ENCODE data around the gene GXYLT1.
"Not testable (repeated sequence)": the region's sequence is repeated elsewhere in the genome, so short reads cannot be mapped to it uniquely, and the experiment has no call there.

The GXYLT1 gene, protein sequence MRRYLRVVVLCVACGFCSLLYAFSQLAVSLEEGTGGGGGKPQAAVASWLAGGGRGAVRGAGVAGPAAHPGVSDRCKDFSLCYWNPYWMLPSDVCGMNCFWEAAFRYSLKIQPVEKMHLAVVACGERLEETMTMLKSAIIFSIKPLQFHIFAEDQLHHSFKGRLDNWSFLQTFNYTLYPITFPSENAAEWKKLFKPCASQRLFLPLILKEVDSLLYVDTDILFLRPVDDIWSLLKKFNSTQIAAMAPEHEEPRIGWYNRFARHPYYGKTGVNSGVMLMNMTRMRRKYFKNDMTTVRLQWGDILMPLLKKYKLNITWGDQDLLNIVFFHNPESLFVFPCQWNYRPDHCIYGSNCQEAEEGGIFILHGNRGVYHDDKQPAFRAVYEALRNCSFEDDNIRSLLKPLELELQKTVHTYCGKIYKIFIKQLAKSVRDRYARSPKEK

DNA sequence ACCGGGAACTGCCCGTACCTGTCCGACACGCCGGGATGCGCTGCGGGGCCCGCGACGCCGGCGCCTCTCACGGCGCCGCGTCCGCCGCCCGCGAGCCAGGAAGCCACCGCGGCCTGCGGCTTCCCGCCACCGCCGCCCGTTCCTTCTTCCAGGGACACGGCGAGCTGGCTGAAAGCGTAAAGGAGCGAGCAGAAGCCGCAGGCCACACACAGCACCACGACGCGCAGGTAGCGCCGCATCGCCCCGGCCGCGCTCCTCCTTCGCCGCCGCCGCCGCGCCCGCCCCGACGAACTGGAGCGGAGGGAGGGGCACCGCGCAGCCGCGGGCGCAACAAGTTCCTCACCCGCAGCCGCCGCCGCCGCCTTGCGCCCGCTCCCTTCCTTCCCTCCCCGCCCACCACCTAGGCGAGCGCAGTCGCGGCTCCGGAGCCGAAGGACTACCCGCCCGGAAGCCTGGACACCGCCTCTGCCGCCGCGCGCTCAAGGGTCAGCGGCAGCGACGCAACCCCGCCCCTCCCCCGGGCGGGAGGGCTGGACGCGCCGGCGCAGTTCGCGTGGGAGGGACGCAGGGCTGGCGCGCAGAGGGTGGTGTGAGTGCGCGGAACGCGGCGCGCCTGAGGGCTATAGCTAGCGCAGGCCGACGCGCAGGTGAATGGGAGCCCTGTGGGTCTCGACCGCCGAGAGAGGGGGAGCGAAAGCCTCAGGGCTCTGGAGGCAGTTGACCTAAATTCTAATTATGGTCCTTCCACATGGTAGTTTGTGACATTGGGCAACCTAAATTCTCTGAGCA lies at the start of gene GXYLT1:
GXYLT1 (minus strand) TSS at position 467 of the 789 bp plus-strand sequence; CDS start at position 239, 228 bp downstream.
- peak; percentile 64 for DNase-seq (ENCODE audit: low read depth)

GRCh38 chr12:42192686-42193085 lies 48.0 kb upstream of the GXYLT1 start:
- no peak for DNase-seq (ENCODE audit: low read depth)

- no peak for DNase-seq (ENCODE audit: low read depth)
Measured at GRCh38 chr12:42192258-42192657, 47.6 kb upstream of the GXYLT1 start.

DNA sequence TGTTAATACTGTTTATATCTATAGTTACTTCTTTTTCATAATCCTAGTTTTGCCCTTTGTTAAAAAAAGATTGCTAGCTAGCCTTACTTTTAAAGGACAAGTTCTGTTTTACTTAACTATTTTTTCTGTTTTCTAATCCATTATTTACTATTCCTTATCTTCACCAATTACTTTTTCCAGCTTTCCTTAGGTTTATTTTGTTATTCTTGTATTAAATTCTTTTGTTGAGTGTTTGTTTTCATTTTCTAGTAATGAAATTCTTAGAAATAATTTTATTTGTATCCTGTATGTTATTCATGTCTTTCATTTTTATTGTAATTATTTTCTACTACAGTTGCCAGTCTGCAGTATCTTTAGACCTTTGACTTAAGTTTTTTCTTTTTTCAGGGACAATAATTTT lies 45.7 kb upstream of the GXYLT1 start:
- no peak for DNase-seq (ENCODE audit: low read depth)

DNA sequence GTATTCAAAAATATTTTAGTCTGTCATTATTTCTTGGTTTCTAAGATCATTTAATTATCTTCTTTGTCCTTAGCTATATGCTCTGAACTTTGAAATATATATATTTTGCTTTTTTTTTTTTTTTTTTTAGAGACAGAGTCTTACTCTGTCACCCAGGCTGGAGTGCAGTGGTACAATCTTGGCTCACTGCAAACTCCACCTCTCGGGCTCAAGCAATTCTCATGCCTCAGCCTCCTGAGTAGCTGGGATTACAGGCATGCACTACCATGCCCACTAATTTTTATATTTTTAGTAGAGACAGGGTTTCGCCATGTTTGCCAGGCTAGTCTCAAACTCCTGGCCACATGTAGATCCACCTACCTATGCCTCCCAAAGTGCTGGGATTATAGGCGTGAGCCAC lies 43.6 kb upstream of the GXYLT1 start:
- DNase-seq (ENCODE audit: low read depth): not testable (repeated sequence)

DNA sequence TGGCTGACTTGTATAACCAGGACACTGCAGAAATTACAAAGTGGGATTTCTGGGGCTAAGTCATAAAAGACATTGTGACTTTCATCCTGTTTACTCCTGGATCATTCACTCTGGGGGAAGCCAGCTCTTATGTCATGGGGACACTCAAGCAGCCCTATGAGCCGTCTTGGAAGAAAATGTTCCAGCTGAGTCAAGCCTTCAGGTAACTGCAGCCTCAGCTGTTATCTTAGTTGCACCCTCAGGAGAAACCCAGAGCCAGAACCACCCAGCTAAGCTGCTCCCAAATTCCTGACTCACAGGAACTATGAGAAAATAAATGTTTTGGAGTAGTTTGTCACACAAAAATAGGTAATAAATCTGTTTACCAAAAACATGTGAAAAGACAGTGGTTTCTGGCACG lies 43.1 kb upstream of the GXYLT1 start:
- DNase-seq (ENCODE audit: low read depth): no peak

DNA sequence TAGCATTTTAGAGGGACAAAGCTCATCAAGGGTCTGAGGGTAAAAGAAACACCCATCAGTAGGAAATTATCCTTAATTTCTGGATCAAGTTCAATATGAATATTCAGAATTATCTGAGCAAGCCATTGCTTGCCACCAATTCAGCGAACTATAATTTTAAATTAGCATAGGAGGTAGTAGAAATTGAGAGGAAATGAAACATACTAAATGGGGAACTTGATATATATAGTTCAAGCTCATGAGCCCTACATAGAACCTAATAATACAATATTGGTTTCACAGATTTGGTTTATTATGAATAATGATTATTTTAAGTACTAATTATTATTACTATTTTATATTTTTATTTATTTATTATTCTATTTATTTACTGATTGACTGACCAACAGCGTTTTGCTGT lies 42.1 kb upstream of the GXYLT1 start:
- DNase-seq (ENCODE audit: low read depth): no peak

DNA sequence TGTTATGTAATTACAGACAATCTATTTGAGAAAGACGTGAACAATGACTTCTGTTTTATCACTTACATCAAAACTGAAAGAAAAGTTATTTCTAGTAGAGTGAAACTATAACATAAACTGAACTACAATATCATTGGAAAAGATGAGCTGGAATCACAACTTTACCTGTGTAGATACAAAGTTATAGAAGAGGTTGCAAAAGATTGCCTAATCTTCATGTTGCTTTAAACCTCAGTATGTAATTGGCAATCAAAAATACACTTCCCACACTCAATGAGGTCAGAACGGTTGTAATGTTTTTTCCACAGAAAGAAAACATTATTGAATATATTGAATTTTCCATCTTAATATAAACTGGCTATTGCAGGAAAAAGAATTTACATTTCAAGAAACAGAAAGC lies 37.7 kb upstream of the GXYLT1 start:
- no peak for DNase-seq (ENCODE audit: low read depth)

GRCh38 chr12:42180990-42181596 lies 36.4 kb upstream of the GXYLT1 start:
- DNase-seq (ENCODE audit: low read depth): no peak

GRCh38 chr12:42178101-42178500 lies 33.4 kb upstream of the GXYLT1 start:
- DNase-seq (ENCODE audit: low read depth): no peak

- no peak for DNase-seq (ENCODE audit: low read depth)
Measured at GRCh38 chr12:42174978-42175377, 30.3 kb upstream of the GXYLT1 start.

DNA sequence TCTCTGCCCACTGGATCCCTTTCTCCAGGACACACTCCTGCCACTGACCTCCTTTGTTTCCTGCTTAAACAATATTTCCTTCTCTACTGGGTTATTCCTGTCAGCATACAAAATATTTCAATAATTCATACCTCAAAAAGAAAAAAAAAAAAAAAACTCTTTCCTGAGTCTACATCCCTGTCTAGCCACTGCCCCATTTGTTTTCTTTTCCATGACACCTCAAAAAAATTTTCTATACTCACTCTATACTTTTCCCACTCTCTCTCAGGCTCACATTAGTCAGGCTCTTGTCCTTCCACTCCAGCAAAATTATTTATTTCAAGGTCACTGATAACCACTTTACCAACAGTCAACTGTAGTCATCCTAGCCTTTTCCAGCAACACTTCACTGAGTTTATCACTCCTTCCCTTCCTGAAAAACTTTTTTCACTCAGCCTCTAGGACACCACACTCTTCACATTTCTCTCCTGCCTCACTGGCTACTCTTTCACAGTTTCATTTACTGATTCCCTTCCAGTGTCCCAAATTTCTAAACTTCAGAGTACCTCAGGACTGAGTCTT lies 29.4 kb upstream of the GXYLT1 start:
- DNase-seq (ENCODE audit: low read depth): no peak

- no peak for DNase-seq (ENCODE audit: low read depth)
Measured at GRCh38 chr12:42172441-42173210, 28.0 kb upstream of the GXYLT1 start.

GRCh38 chr12:42167711-42168110 lies 23.0 kb upstream of the GXYLT1 start:
- DNase-seq (ENCODE audit: low read depth): no peak

- peak; percentile 44 for DNase-seq (ENCODE audit: low read depth)
Measured at GRCh38 chr12:42166501-42166900, 21.8 kb upstream of the GXYLT1 start.

GRCh38 chr12:42163913-42164312 lies 19.2 kb upstream of the GXYLT1 start:
- no peak for DNase-seq (ENCODE audit: low read depth)

DNA sequence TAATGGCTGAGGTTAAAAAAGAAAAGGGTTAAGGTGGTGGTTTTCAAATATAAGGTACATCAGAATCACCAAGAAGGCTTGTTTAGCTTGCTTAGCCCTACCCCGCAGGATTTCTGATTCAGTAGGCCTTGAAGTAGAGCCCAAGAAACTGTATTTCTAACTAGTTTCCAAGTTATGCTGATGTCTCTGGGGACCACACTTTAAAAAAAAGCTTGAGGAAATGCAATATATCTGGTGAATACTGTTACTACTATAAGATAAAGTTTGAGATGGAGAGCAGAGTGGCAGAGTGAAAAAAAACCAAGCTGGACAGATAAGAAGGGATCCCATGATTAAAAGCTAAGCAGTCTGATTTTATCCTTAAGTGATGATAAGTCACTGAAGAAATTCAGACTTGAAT lies 18.3 kb upstream of the GXYLT1 start:
- DNase-seq (ENCODE audit: low read depth): no peak

GRCh38 chr12:42162193-42162592 lies 17.5 kb upstream of the GXYLT1 start:
- DNase-seq (ENCODE audit: low read depth): no peak

DNA sequence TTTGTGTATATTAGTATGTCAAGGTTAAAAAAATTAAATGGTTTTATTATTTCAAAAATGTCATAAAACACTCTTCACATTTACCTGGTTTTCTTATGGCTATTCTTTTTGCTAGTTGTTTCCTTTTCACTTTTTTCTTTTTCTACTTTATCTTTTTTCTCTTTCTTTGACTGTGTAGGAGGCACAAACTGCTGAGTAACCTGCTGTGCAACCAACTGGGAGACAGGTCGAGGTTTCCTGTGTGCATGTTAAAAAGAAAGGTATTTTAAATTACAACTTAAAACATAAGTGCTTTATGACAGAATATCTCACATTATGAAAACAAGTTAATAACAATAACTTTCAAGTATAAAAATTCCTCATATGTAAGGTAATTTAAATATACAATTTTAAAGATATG lies 16.9 kb upstream of the GXYLT1 start:
- DNase-seq (ENCODE audit: low read depth): no peak

GRCh38 chr12:42156232-42156631 lies 11.6 kb upstream of the GXYLT1 start:
- DNase-seq (ENCODE audit: low read depth): no peak

DNA sequence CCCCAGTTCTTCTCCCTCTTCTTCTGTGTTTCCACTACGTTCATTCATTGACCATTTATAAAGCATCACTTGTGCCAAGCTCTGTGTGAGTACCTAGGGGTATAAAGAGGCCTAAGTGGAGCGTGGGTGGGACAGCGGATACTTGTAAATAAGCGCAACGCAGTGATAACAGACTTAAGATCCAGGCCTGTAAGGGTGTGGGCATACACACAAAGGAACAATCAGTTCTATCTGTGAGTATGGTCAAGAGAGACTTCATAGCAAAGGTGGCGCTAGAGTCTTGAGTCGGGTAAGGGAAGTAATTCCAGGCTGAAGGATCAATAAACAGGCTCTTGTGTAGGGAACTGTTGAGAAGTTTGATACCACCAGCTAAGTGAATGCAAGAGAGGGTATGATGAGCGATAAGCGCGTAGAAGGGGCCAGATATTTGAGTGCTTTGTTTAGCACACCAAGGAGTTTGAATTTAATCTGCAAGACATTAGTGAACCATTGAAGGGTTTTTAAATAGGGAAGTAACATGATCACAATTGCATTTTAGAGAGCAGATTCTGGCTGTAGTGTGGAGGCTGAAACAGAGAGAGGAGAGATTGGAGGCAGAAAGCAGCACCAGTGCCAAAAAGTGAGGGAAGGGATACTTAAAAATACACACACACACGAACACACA lies 1.0 kb upstream of the GXYLT1 start:
- no peak for DNase-seq (ENCODE audit: low read depth)

Data from GM04503 (cell line).